GM21447 (cell line): ENCODE results near the gene TMEM212.

Source experiments
- ATAC-seq: cut with Tn5 transposase; IDR thresholded peaks from one replicate; pipeline ENCODE4 v1.9.1; 2021; ENCODE audit not compliant: unreplicated experiment

The TMEM212 gene

GRCh38 chr3:171833789-171834460 is 9.2 kb upstream of the TMEM212 start:
- peak; percentile 59 for ATAC-seq

GRCh38 chr3:171834461-171834801 is 8.7 kb upstream of the TMEM212 start:
- ATAC-seq, result no peak

DNA sequence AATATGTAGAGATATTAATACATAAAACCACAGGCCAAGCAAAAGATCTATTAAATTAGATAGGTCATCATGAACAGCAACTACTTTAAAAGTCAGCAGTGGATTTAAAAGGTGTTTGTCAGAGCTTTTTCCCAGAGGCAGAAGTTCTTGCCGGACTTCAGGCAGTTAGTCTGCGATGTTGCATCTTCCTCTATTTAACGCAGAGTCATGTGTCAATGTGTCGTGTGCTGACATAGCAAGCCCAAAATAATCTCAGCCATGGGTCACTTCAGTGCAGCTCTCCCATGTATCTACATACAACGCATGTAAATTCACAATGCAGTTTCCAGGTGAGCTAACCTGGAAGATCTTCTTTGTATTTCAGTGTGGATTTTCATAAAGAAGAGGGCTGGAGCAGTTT is 8.0 kb upstream of the TMEM212 start:
- no peak for ATAC-seq

GRCh38 chr3:171835613-171836012 is 7.5 kb upstream of the TMEM212 start:
- no peak for ATAC-seq

DNA sequence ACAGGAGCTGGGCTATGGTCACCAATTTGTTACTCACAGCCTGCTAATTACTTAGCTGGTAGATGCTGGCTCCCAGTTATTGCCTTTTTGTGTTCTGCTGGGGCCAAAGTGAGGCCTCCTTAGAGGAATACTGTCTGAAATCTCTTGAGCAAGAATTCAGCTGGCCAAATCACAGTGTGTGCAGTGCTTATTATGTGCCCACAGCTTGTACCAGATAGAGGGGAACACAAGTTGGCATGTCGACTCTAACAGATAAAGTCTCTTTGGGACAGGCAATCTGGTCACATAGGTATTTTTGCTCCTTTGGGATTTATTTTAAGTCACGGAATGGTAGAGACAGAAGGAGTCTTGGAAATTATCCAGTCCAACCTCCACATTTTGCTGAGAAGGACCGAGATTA is 6.3 kb upstream of the TMEM212 start:
- ATAC-seq, result no peak

DNA sequence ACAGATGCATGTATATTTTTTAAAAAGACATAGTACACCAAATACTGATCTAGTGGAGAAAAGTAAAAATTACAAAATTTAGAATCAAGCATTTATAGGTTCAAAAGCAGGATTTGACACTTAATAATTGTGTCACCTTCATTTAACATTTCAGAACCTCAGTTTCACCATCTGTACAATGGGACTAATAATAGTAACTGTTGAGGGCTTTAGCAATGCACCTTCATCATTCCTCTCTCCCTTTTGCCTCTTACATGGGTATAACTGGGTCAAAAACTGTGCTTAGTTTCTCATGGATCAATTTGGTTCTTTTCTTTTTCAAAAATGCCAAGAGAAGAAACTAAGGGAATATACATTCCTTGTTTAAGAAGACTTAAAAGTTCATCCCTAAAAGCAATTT is 5.5 kb upstream of the TMEM212 start:
- no peak for ATAC-seq

- ATAC-seq, result no peak
Measured at GRCh38 chr3:171838218-171838720, 4.9 kb upstream of the TMEM212 start.

GRCh38 chr3:171839270-171839669 is 3.9 kb upstream of the TMEM212 start:
- ATAC-seq, result no peak

GRCh38 chr3:171840445-171840810 is 2.7 kb upstream of the TMEM212 start:
- ATAC-seq, result no peak

- ATAC-seq, result no peak
Measured at GRCh38 chr3:171840811-171841619, 2.1 kb upstream of the TMEM212 start.

DNA sequence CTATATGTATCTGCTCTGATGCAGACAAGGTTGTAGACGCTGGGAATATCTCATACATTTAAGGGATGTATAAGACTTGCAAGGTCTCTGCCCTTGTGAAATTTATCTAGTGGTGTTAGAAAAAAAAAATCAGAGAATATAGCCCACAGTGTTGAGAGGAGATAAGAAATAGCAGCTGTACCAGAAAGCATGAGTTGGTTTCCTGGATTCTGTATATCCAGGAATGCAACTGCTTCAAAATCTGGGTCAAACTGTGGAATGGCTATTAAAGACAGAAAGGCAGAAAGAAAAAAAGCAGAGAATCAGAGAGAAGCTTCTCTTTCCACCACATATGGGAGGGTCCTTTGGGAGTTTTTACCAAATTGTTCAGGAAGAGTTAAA is 1.5 kb upstream of the TMEM212 start:
- ATAC-seq, result no peak

DNA sequence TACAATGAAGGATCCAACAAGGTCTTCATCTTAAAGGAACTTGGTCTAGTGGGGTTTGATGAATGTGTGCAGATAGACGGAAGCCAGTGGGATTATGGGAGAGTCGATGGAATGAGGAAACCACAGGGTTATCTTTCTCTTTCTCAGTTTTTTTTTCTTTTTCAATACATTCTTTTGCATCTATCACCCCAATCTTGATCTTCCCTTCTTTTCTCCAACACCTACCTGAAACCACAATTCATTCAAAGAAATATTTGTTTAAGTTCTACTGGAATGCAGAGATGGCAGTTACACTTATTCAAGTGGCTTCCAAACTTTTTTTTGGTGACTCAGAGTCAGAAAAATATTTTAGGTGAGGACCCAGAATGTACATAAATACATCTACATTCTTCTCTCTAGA is 1.7 kb downstream of the TMEM212 start:
- no peak for ATAC-seq

- no peak for ATAC-seq
Measured at GRCh38 chr3:171845481-171846284, 2.5 kb downstream of the TMEM212 start.

- ATAC-seq, result peak; percentile 97
Measured at GRCh38 chr3:171846597-171846996, 3.4 kb downstream of the TMEM212 start.

GRCh38 chr3:171847133-171847532 is 4.0 kb downstream of the TMEM212 start:
- no peak for ATAC-seq

DNA sequence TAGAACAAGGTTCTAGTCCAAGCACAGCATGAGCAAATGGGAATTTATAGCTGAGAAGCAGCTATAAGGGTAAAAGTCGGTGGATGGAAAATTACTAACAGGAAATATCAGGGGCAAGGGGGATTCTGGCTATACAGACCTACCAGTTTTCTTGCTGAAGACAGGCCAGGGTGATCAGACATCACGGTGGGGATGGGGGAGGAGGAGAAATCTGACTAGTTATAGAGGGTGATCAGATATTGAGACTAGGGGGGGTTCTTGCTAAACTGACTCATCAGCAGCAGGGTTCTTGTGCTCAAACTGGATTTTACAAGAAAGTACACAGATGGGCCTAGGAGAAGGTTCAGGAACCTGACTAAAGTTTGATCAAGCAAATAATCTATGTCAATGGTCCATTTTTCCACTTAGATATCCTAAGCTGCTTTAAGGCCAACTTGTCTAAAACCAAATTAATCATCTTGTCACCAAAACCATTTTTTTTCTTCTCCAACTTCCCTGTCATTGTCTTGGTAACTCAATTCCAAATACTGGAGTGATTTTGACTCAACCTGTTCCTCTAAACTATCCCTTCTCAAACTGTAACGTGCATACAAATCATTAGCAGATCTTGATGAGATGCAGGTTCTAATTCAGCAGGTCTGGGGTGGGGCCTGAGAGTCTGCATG is 4.6 kb downstream of the TMEM212 start:
- no peak for ATAC-seq

GRCh38 chr3:171849617-171850319 is 6.6 kb downstream of the TMEM212 start:
- ATAC-seq, result no peak

GRCh38 chr3:171850320-171850959 is 7.3 kb downstream of the TMEM212 start:
- no peak for ATAC-seq

DNA sequence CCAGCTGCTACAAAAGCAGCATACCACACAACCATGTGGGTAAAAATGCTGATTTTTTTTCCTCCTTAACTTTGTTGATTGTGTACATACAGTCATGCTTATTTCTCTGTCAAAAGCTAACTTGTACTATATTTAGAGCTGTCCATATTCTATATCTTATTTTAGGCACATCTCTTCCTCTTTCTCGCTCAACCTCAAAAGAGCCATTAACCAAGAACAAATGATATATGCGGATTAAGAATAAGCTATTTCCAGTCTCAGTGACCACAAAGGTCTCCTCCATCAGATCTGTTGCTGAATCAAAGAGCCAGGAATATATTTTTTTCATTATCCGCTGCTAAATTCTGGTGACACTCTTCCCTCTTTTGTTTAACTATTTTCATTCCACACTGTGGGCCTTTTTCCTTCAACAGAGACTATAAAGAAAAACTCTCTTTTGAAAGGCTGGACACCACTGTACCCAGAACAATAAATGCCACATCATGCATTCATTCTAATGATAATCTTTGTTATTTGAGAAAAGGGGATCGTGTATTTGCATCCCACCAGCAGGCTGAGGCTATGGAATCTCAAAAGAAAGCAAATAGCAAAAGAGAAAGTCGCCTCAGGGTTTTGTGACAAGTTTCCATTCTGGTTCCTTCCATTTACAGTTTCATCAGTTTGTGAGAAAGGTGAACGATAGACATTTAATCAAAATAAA is 8.0 kb downstream of the TMEM212 start:
- no peak for ATAC-seq

DNA sequence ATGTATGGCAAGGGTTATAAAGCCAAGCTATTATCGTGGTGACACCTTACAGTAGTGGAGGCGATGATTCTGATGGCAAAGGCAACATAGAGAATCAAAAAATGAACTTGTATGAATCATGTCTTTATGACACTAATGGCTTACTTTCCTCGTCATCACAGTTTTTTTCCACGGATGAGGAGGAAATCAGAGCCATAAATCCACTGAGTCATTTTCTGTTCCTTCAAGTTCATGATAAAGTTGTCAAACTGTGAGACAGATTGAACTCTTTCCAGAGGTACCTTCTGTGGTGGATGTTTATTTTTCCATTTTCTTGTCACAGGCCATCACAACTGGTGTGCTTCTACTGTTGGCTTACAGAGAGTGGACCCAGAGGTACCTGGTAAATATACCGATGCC is 8.5 kb downstream of the TMEM212 start:
- no peak for ATAC-seq
